ENCODE measurements around the gene KMT2E.

GRCh38 chr7:105024734-105025133 is 10.7 kb downstream of the KMT2E start:
- TF ChIP-seq CTCF (conservative IDR thresholded peaks at IDR 0.05; ENCODE audit: low read length), result no peak
- no peak for TF ChIP-seq EZH2phosphoT487 (IDR thresholded peaks at IDR 0.05; ENCODE audit: borderline replicate concordance, low read depth, low read length)
